GM19324 (cell line): ENCODE measurements around the gene KLF8.

ENCODE experiments used
- ATAC-seq: cut with Tn5 transposase; IDR thresholded peaks from one replicate; pipeline ENCODE4 v1.9.1; 2021; ENCODE audit warnings: mild to moderate bottlenecking, moderate library complexity; ENCODE audit not compliant: unreplicated experiment, low FRiP score

Gene KLF8

GRCh38 chrX:56308726-56309125 is 76.6 kb downstream of the KLF8 start:
- ATAC-seq, result no peak

GRCh38 chrX:56309881-56310280 is 77.7 kb downstream of the KLF8 start:
- ATAC-seq, result no peak

DNA sequence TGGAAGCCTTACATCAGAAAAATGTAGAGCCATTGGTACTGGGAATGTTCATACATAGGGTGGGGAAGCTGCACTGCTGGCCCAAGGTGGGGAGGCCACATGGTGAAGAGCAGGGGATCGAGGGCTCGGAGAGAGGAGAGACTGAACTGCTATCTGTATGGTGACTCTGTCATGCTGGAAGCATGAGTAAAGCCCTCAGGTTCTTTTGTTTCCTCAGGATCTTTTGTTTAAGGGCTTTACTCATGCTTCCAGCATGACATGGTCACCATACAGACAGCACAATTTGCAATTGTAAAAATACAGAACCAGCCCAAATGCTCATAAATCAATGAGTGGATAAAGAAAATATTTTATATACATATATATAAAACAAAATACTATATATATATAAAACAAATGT is 78.4 kb downstream of the KLF8 start:
- ATAC-seq, result no peak

GRCh38 chrX:56313308-56313707 is 81.2 kb downstream of the KLF8 start:
- no peak for ATAC-seq

DNA sequence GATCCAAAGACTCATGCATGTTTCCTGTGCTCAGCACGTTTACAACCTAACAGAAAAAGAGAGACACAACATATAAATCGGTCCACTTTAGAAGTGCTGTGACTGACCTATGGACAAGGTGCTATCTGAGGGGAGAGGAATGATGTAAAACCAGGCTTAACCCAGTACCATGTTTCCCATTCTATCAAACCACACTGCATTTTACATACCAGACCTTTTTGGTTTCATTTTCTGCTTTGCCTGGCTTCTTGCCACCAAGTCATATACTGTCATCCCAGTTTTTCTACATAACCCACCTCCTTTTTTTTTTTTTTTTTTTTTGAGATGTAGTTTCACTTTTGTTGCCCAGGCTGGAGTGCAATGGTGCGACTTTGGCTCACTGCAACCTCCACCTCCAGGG is 82.2 kb downstream of the KLF8 start:
- no peak for ATAC-seq

DNA sequence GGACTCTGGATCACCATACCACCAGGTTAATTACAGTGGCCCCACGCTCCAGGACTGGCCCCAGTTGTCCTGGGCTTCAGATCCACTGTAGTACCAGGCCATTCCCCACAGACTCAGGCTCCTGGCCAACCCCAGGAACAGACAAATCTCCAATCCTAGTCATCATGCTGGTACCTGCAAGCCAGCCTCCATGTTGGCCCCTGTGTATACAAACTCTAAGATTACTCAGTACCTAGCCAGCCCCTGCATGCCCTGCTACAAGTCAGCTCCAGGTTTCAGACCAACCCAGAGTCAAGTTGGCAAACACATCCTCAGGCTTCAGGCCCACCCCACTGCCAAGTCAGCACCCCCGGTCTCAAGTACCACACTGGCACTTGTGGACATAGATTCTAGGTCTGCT is 85.9 kb downstream of the KLF8 start:
- no peak for ATAC-seq

DNA sequence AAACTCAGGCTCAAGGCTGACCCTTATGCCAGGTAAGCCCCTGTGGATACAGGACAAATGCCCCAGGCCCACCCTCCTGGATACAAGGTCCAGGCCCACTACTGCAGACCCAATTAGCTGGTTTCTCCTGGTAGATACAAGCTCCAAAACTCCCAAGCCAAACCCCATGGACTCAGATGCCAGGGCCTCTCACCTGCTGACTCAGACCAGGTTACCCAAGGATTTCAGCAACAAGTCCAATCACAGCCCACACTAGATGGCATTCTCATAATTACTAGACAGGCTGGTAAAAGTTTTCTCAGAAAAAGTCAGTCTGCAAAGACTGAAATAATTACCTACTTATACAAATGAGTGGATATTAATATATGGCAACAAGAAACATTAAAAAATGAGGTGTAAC is 87.0 kb downstream of the KLF8 start:
- ATAC-seq, result no peak
